ENCODE results near the gene ZNF48.

DNA sequence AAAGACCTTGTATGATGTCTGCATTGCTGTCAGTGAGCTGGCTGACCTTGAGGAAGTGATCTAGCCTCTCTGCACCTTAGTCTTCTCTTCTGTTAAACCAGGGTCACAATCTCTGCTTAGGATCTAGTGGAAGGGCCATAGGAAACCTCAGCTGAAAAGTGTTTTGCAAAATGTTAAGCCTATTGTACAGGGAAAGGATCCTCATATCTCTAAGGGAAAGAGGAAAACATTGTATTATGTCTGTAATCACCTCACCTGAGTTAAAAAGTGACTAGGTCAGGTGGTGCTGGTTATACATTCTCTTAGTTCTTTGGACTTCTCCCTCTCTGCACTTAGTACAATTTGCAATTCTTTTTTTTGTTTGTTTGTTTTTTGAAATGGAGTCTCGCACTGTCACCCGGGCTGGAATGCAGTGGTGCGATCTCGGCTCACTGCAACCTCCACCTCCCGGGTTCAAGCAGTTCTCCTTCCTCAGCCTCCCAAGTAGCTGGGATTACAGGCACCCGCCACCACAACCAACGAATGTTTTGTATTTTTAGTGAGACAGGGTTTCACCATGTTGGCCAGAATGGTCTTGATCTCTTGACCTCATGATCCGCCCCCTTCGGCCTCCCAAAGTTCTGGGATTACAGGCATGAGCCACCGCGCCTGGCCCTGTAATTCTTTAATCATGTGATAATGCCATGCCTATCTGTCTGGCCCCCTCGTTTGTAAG is 52.4 kb downstream of the ZNF48 start:
- TF ChIP-seq POLR2A (IDR thresholded peaks at IDR 0.05): no peak
- TF ChIP-seq, protein P1, sequence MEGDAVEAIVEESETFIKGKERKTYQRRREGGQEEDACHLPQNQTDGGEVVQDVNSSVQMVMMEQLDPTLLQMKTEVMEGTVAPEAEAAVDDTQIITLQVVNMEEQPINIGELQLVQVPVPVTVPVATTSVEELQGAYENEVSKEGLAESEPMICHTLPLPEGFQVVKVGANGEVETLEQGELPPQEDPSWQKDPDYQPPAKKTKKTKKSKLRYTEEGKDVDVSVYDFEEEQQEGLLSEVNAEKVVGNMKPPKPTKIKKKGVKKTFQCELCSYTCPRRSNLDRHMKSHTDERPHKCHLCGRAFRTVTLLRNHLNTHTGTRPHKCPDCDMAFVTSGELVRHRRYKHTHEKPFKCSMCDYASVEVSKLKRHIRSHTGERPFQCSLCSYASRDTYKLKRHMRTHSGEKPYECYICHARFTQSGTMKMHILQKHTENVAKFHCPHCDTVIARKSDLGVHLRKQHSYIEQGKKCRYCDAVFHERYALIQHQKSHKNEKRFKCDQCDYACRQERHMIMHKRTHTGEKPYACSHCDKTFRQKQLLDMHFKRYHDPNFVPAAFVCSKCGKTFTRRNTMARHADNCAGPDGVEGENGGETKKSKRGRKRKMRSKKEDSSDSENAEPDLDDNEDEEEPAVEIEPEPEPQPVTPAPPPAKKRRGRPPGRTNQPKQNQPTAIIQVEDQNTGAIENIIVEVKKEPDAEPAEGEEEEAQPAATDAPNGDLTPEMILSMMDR (IDR thresholded peaks at IDR 0.05): no peak
